Measurements from ENCODE around the gene PNMA3.

- no peak for TF ChIP-seq CTCF (IDR thresholded peaks at IDR 0.05)
- no peak for TF ChIP-seq POLR2A (IDR thresholded peaks at IDR 0.05)
- no peak for TF ChIP-seq EP300 (IDR thresholded peaks at IDR 0.05)
Measured at GRCh38 chrX:153060095-153060445, 3.8 kb downstream of the PNMA3 start.

Data from ovary (tissue), 3 donors.